ENCODE results near the gene IL21R. TPM values are rescaled to one million over a fixed set of nuclear protein-coding genes. Genes with fewer than 3 reads are reported as not detected.

The IL21R gene
- total RNA-seq, 1 experiment from 2014 or later, result 0.61 TPM

GRCh38 chr16:27413956-27414355 lies 12.0 kb downstream of the IL21R start:
- no peak for DNase-seq (ENCODE audit: low read depth, low spot score)
- in situ Hi-C loops (cut with HindIII; ENCODE audit: low pct_unique_long_range_greater_than_20kb, low sequenced_read_pairs), result no loop called here

GRCh38 chr16:27414788-27415431 lies 12.9 kb downstream of the IL21R start:
- in situ Hi-C loops (cut with HindIII; ENCODE audit: low pct_unique_long_range_greater_than_20kb, low sequenced_read_pairs), result no loop called here
- DNase-seq (ENCODE audit: low read depth, low spot score), result no peak

DNA sequence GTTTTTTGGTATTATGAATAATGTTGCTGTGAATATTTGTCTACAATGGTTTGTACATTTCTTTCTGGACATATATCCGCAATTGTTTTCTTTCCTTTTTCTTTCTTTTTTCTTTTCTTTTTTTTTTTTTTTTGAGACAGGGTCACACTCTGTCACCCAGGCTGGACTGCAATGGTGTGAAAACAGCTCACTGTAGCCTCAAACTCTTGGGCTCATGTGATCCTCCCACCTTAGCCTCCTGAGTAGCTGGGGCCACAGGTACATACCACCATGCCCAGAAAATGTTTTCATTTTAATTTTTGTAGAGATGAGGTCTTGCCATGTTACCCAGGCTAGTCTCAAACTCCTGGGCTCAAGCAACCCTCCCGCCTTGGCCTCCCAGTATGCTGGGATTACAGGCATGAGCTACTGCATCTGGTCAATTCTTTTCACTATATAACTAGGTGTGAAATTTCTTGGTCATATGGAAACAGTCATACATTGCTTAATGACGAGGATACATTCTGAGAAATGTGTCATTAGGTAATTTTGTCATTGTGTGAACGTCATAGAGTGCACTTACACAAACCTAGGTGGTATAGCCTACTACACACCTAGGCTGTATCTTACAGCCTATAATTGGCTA lies 15.2 kb downstream of the IL21R start:
- in situ Hi-C loops (cut with HindIII; ENCODE audit: low pct_unique_long_range_greater_than_20kb, low sequenced_read_pairs), result no loop called here
- DNase-seq (ENCODE audit: low read depth, low spot score), result no peak

DNA sequence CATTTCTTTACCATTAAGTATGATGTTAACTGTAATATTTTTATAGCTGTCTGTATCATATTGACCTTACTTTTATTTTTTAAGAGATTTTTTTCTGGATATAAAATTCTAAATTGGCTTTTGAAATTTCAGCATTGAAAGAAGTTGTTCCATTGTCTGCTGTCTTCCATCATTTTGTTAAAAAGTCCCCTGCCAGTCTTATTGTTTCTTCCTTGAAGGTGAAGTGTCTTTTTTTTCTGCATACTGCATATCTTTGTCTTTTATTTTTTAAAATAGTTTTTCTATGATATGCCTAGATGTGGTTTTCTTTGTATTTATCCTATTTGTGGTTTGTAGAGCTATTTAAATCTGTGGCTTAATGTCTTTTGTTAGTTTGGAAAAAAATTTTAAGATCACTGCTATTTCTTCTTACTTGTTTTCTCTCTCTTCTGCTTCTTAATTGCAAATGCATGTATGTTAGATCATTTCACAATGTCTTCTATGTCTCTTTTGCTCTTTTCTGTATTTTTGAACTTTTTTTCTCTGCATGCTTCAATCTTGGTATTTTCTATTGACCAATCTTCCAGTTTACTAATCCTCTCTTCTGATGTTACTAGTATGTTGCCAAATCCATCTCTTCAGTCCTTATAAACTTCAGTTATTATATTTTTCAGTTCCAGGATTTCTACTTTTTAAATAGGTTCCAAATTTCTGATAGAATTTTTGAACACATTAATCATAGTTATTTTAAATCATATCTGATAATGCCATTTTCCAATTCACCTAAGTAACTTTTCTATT lies 20.2 kb downstream of the IL21R start:
- in situ Hi-C loops (cut with HindIII; ENCODE audit: low pct_unique_long_range_greater_than_20kb, low sequenced_read_pairs), result no loop called here
- no peak for DNase-seq (ENCODE audit: low read depth, low spot score)

DNA sequence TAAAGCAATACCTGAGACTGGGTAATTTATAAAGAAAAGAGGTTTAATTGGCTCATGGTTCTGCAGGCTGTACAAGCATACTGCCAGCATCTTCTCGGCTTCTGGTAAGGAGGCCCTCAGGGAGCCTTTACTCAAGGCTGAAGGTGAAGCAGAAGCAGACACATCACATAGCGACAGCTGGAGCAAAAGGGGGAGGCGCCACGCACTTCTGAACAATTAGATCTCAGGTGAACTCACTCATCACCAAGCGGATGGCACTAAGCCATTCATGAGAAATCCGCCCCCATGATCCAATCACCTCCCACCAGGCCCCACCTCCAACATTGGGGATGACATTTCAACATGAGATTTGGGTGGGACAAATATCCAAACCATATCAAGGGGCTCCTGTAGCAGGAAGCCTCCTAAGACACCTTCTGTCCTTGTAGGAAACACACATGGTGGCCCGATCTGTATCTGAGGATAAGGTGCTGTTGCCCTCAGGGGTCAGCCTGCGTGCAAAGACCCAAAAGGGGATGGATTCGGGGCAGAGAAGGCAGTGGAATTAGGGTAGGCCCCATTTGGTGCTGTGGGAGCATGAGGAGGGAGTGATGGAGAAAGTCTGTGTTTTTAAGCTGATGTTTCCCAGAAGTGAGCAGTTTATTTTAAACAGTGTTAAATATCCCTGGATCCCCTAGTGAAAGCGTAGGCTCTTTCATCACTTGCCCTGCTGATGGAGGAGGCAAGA lies 23.0 kb downstream of the IL21R start:
- no peak for DNase-seq (ENCODE audit: low read depth, low spot score)
- in situ Hi-C loops (cut with HindIII; ENCODE audit: low pct_unique_long_range_greater_than_20kb, low sequenced_read_pairs), result no loop called here

GRCh38 chr16:27425961-27426360 lies 24.0 kb downstream of the IL21R start:
- in situ Hi-C loops (cut with HindIII; ENCODE audit: low pct_unique_long_range_greater_than_20kb, low sequenced_read_pairs), result no loop called here

GRCh38 chr16:27426423-27427408 lies 24.7 kb downstream of the IL21R start:
- in situ Hi-C loops (cut with HindIII; ENCODE audit: low pct_unique_long_range_greater_than_20kb, low sequenced_read_pairs), result no loop called here
- DNase-seq (ENCODE audit: low read depth, low spot score), result peak; percentile 47

More at GRCh38 chr16:27425961-27426360, 24.0 kb downstream of the IL21R start:
- no peak for DNase-seq (ENCODE audit: low read depth, low spot score)

GRCh38 chr16:27427538-27427937 lies 25.6 kb downstream of the IL21R start:
- in situ Hi-C loops (cut with HindIII; ENCODE audit: low pct_unique_long_range_greater_than_20kb, low sequenced_read_pairs), result no loop called here
- DNase-seq (ENCODE audit: low read depth, low spot score), result no peak

GRCh38 chr16:27428026-27428785 lies 26.2 kb downstream of the IL21R start:
- in situ Hi-C loops (cut with HindIII; ENCODE audit: low pct_unique_long_range_greater_than_20kb, low sequenced_read_pairs), result no loop called here
- DNase-seq (ENCODE audit: low read depth, low spot score), result peak; percentile 36

- in situ Hi-C loops (cut with HindIII; ENCODE audit: low pct_unique_long_range_greater_than_20kb, low sequenced_read_pairs), result no loop called here
- no peak for DNase-seq (ENCODE audit: low read depth, low spot score)
Measured at GRCh38 chr16:27429330-27429871, 27.4 kb downstream of the IL21R start.

GRCh38 chr16:27429981-27430441 lies 28.0 kb downstream of the IL21R start:
- in situ Hi-C loops (cut with HindIII; ENCODE audit: low pct_unique_long_range_greater_than_20kb, low sequenced_read_pairs), result no loop called here

GRCh38 chr16:27430512-27430911 lies 28.5 kb downstream of the IL21R start:
- in situ Hi-C loops (cut with HindIII; ENCODE audit: low pct_unique_long_range_greater_than_20kb, low sequenced_read_pairs), result no loop called here
- DNase-seq (ENCODE audit: low read depth, low spot score), result no peak

More at GRCh38 chr16:27429981-27430441, 28.0 kb downstream of the IL21R start:
- DNase-seq (ENCODE audit: low read depth, low spot score), result no peak

GRCh38 chr16:27430923-27431484 lies 29.0 kb downstream of the IL21R start:
- in situ Hi-C loops (cut with HindIII; ENCODE audit: low pct_unique_long_range_greater_than_20kb, low sequenced_read_pairs), result no loop called here

GRCh38 chr16:27431773-27432532 lies 30.0 kb downstream of the IL21R start:
- DNase-seq (ENCODE audit: low read depth, low spot score), result peak; percentile 61
- in situ Hi-C loops (cut with HindIII; ENCODE audit: low pct_unique_long_range_greater_than_20kb, low sequenced_read_pairs), result no loop called here

More at GRCh38 chr16:27430923-27431484, 29.0 kb downstream of the IL21R start:
- DNase-seq (ENCODE audit: low read depth, low spot score), result no peak

DNA sequence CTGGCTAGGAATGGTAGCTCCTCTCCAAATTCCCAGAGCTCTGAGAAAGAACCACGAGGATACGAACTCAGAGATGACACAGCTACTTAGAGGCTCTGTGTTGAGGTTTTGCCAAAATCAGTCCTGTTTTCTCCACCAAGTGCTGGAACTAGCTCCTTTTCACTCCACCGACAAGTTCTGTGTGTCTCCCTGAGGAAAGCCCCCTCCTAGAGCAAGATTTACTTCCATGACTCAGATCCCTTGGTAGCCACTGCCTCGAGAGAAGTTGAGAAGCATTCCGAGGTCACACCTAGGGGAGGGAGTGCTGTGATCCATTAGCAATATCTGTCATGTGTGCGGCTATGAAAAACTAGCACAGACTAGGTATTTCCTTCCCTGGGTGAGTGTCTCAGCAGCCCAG lies 30.6 kb downstream of the IL21R start:
- DNase-seq (ENCODE audit: low read depth, low spot score), result no peak

More for the DNA sequence above, 30.6 kb downstream of the IL21R start:
- in situ Hi-C loops (cut with HindIII; ENCODE audit: low pct_unique_long_range_greater_than_20kb, low sequenced_read_pairs), result no loop called here

Data from SK-MEL-5 (cell line).